Neural cell (in vitro differentiated cells): ENCODE data around the gene LEMD2. TPM values are rescaled to one million over a fixed set of nuclear protein-coding genes. Genes with fewer than 3 reads are reported as not detected.

Experiments
- H2AFZ ChIP-seq: fragments of 200-600, 300-800 bp; sonication (generic), shearing (Covaris generic); 2 replicates; pipeline ENCODE4 v1.6.0; 2014; ENCODE audit warnings: low read depth, mild to moderate bottlenecking, antibody characterized with exemption, low read length, moderate library complexity
- H3F3A ChIP-seq: fragments of 200-600 bp; shearing (Covaris generic); 2 replicates; pipeline ENCODE4 v1.6.1; 2016; ENCODE audit warnings: mild to moderate bottlenecking, moderate library complexity, mixed read lengths, antibody characterized with exemption, low read length; ENCODE audit not compliant: insufficient read depth, poor library complexity, severe bottlenecking
- H3K27ac ChIP-seq: fragments of 200-600, 300-800 bp; sonication (generic), shearing (Covaris generic); 2 replicates; pipeline ENCODE4 v1.5.1; 2014; ENCODE audit warnings: mild to moderate bottlenecking, low read length, moderate library complexity
- H3K27me3 ChIP-seq: fragments of 300-800, 200-600 bp; sonication (generic), shearing (Covaris generic); 2 replicates; pipeline ENCODE4 v1.6.0; 2014; ENCODE audit warnings: mild to moderate bottlenecking, low read depth, low read length, moderate library complexity; ENCODE audit not compliant: insufficient read depth
- H3K36me3 ChIP-seq: fragments of 300-800, 200-600 bp; sonication (generic), shearing (Covaris generic); 2 replicates; pipeline ENCODE4 v1.5.1; 2014; ENCODE audit warnings: mild to moderate bottlenecking, antibody characterized with exemption, low read length, moderate library complexity; ENCODE audit not compliant: insufficient read depth
- H3K4me2 ChIP-seq: fragments of 300-800, 200-600 bp; sonication (generic), shearing (Covaris generic); 2 replicates; pipeline ENCODE4 v1.6.0; 2014; ENCODE audit warnings: mild to moderate bottlenecking, low read length
- H3K4me3 ChIP-seq: fragments of 300-800, 200-600 bp; sonication (generic), shearing (Covaris generic); 2 replicates; pipeline ENCODE4 v1.5.1; 2014; ENCODE audit warnings: mild to moderate bottlenecking, low read length, moderate library complexity
- H3K79me2 ChIP-seq: fragments of 200-600 bp; shearing (Covaris generic); replicated peaks from 2 replicates; pipeline ENCODE4 v1.6.0; 2014; ENCODE audit warnings: mild to moderate bottlenecking, low read length, moderate library complexity; ENCODE audit not compliant: insufficient read depth
- H3K9ac ChIP-seq: fragments of 300-800, 200-600 bp; sonication (generic), shearing (Covaris generic); 2 replicates; pipeline ENCODE4 v1.6.1; 2016; ENCODE audit warnings: mild to moderate bottlenecking, low read length, mixed read lengths
- H3K9me2 ChIP-seq: fragments of 200-600 bp; shearing (Covaris generic); 2 replicates; pipeline ENCODE4 v1.6.1; 2016; ENCODE audit warnings: mild to moderate bottlenecking, low read length, mixed read lengths; ENCODE audit not compliant: insufficient read depth
- H3K9me3 ChIP-seq: fragments of 200-600, 300-800 bp; sonication (generic), shearing (Covaris generic); 2 replicates; pipeline ENCODE4 v1.6.1; 2016; ENCODE audit warnings: mild to moderate bottlenecking, mixed run types, low read length, moderate library complexity, mixed read lengths
- H4K20me1 ChIP-seq: fragments of 200-600 bp; shearing (Covaris generic); 2 replicates; pipeline ENCODE4 v1.6.1; 2016; ENCODE audit warnings: mild to moderate bottlenecking, mixed run types; ENCODE audit not compliant: insufficient read depth
- CTCF ChIP-seq: fragments of 450-650 bp; IDR thresholded peaks from 2 replicates; pipeline ENCODE4 v1.5.1; 2014; ENCODE audit warnings: antibody characterized with exemption, mild to moderate bottlenecking, moderate library complexity; ENCODE audit not compliant: poor library complexity, severe bottlenecking
- EP300 ChIP-seq: fragments of 450-650 bp; conservative IDR thresholded peaks from 2 replicates; pipeline ENCODE4 v1.6.1; 2014; ENCODE audit warnings: antibody characterized with exemption, mild to moderate bottlenecking, moderate library complexity; ENCODE audit not compliant: poor library complexity, severe bottlenecking
- EZH2 ChIP-seq: fragments of 200-600, 300-800 bp; shearing (Covaris generic), sonication (generic); IDR thresholded peaks from 2 replicates; pipeline ENCODE4 v1.6.1; 2014; ENCODE audit warnings: antibody characterized with exemption, low read length, borderline replicate concordance, mild to moderate bottlenecking; ENCODE audit not compliant: insufficient read depth, poor library complexity, severe bottlenecking
- MXI1 ChIP-seq: fragments of 450-650 bp; conservative IDR thresholded peaks from 2 replicates; pipeline ENCODE4 v1.6.1; 2014; ENCODE audit warnings: antibody characterized with exemption, mild to moderate bottlenecking; ENCODE audit not compliant: poor library complexity, severe bottlenecking
- POLR2AphosphoS5 ChIP-seq: IDR thresholded peaks from 2 replicates; pipeline ENCODE4 v1.6.1; 2012
- RAD21 ChIP-seq: fragments of 450-650 bp; conservative IDR thresholded peaks from 2 replicates; pipeline ENCODE4 v1.6.1; 2014; ENCODE audit warnings: antibody characterized with exemption, mild to moderate bottlenecking, moderate library complexity
- SMC3 ChIP-seq: fragments of 450-650 bp; conservative IDR thresholded peaks from 2 replicates; pipeline ENCODE4 v1.6.1; 2014; ENCODE audit warnings: antibody characterized with exemption, mild to moderate bottlenecking, moderate library complexity; ENCODE audit not compliant: poor library complexity
- TAF1 ChIP-seq: IDR thresholded peaks from 2 replicates; pipeline ENCODE4 v1.6.1; 2012; ENCODE audit warnings: low read depth
- polyA plus RNA-seq: library from polyadenylated mRNA; depleted of rRNA; stranded (reverse); fragments of >200 nt; gene quantifications from 2 replicates; pipeline ENCODE4 v1.2.3, GENCODE V29; 2014
- TF ChIP-seq, protein P1 (sequence below): IDR thresholded peaks from 2 replicates; pipeline ENCODE4 v1.6.1; 2012; ENCODE audit warnings: borderline replicate concordance

The LEMD2 gene
- polyA plus RNA-seq, 1 donor from 2014 or later, result 84.6 TPM

GRCh38 chr6:33813246-33813904 lies 24.4 kb upstream of the LEMD2 start:
- Histone ChIP-seq H4K20me1 (no peaks in the 10 kb centered on the region), H3F3A (no peaks in the 10 kb centered on the region), H3K9me3 (no peaks in the 10 kb centered on the region), H3K9me2 (no peaks in the 10 kb centered on the region), H3K27ac (no peak overlapping the region), H2AFZ (no peak overlapping the region), H3K36me3 (no peaks in the 10 kb centered on the region), H3K9ac (no peak overlapping the region), H3K27me3 (peaks cover 3% of the 10 kb centered on the region), H3K4me2 (no peak overlapping the region), H3K4me3 (no peak overlapping the region), H3K79me2 (no peaks in the 10 kb centered on the region)
- TF ChIP-seq SMC3 (no peak), CTCF (no peak), EZH2 (no peak), TAF1 (no peak)

DNA sequence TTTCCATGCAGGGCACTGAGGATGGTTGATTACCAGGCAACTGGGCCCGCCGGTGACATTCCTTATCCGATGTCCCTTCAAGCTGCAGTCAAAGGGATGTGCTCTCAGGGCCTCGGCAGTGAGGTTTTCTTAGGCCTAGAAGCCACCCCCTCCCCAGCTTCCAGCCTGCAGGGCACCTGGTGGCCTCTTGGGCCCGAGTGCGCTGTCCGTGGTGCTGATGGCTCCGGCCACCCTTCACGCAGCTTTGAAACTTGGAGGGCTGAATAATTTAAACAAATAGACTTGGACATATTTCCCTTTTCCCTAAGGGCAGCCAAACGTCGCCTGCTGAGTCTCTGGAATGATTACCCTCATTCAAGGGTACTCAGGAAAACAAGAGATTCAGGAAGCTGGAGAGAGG lies 23.7 kb upstream of the LEMD2 start:
- Histone ChIP-seq H3K9me3 (no peaks in the 10 kb centered on the region), H3K27me3 (peaks cover 3% of the 10 kb centered on the region), H3K9me2 (no peaks in the 10 kb centered on the region), H3K9ac (no peak overlapping the region), H4K20me1 (no peaks in the 10 kb centered on the region), H3K36me3 (no peaks in the 10 kb centered on the region), H3K4me3 (no peak overlapping the region), H3F3A (no peaks in the 10 kb centered on the region), H3K27ac (peak overlapping the region; percentile 0), H3K79me2 (no peaks in the 10 kb centered on the region), H2AFZ (no peak overlapping the region), H3K4me2 (no peak overlapping the region)
- TF ChIP-seq SMC3 (no peak), RAD21 (no peak), POLR2AphosphoS5 (peak; percentile 22)
- TF ChIP-seq, protein P1, sequence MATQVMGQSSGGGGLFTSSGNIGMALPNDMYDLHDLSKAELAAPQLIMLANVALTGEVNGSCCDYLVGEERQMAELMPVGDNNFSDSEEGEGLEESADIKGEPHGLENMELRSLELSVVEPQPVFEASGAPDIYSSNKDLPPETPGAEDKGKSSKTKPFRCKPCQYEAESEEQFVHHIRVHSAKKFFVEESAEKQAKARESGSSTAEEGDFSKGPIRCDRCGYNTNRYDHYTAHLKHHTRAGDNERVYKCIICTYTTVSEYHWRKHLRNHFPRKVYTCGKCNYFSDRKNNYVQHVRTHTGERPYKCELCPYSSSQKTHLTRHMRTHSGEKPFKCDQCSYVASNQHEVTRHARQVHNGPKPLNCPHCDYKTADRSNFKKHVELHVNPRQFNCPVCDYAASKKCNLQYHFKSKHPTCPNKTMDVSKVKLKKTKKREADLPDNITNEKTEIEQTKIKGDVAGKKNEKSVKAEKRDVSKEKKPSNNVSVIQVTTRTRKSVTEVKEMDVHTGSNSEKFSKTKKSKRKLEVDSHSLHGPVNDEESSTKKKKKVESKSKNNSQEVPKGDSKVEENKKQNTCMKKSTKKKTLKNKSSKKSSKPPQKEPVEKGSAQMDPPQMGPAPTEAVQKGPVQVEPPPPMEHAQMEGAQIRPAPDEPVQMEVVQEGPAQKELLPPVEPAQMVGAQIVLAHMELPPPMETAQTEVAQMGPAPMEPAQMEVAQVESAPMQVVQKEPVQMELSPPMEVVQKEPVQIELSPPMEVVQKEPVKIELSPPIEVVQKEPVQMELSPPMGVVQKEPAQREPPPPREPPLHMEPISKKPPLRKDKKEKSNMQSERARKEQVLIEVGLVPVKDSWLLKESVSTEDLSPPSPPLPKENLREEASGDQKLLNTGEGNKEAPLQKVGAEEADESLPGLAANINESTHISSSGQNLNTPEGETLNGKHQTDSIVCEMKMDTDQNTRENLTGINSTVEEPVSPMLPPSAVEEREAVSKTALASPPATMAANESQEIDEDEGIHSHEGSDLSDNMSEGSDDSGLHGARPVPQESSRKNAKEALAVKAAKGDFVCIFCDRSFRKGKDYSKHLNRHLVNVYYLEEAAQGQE, result peak; percentile 96

GRCh38 chr6:33809594-33809993 lies 20.7 kb upstream of the LEMD2 start:
- no peaks in the 10 kb centered on the region for H3F3A ChIP-seq
- TF ChIP-seq SMC3, result no peak
- TF ChIP-seq EP300, result no peak
- no peak for TF ChIP-seq POLR2AphosphoS5
- no peak for TF ChIP-seq EZH2
- TF ChIP-seq RAD21, result no peak
- TF ChIP-seq CTCF, result no peak
- TF ChIP-seq TAF1, result no peak
- no peak for TF ChIP-seq MXI1
- TF ChIP-seq, protein P1, result no peak
- H2AFZ ChIP-seq, result no peak overlapping the region
- H3K9ac ChIP-seq, result no peak overlapping the region
- H3K27me3 ChIP-seq, result peaks cover 3% of the 10 kb centered on the region
- H3K9me3 ChIP-seq, result no peaks in the 10 kb centered on the region
- H3K79me2 ChIP-seq, result no peaks in the 10 kb centered on the region
- no peaks in the 10 kb centered on the region for H3K36me3 ChIP-seq
- no peak overlapping the region for H3K27ac ChIP-seq
- H4K20me1 ChIP-seq, result no peaks in the 10 kb centered on the region
- H3K9me2 ChIP-seq, result no peaks in the 10 kb centered on the region
- no peak overlapping the region for H3K4me2 ChIP-seq
- H3K4me3 ChIP-seq, result no peak overlapping the region
